Measurements from ENCODE around the gene CHRFAM7A.
"Not testable (repeated sequence)": the region's sequence is repeated elsewhere in the genome, so short reads cannot be mapped to it uniquely, and the experiment has no call there.

- not testable (repeated sequence) for TF ChIP-seq POLR2A, CTCF (IDR thresholded peaks at IDR 0.05)
Measured at GRCh38 chr15:30361404-30361803, 31.9 kb downstream of the CHRFAM7A start.

Measured in upper lobe of left lung (tissue), 4 donors.